GM12892 (cell line): ENCODE data around the gene PLCH1.
"Not testable (repeated sequence)": the region's sequence is repeated elsewhere in the genome, so short reads cannot be mapped to it uniquely, and the experiment has no call there.

Source experiments
- DNase-seq: peaks from one replicate; pipeline ENCODE4 v3.0.0; 2011; ENCODE audit not compliant: insufficient read length
- FAIRE-seq: peaks from 2 replicates; lab custom pipeline; 2011; peaks lifted over from hg19 to GRCh38; lab: Jason Lieb, UNC
- POLR2A ChIP-seq: IDR thresholded peaks from 2 replicates; pipeline ENCODE4 v1.6.1; 2011; ENCODE audit warnings: low read depth, low read length, control low read depth
- POLR2AphosphoS5 ChIP-seq: IDR thresholded peaks from 2 replicates; pipeline ENCODE4 v1.6.1; 2011; ENCODE audit warnings: low read depth, low read length, control low read depth
- TAF1 ChIP-seq: IDR thresholded peaks from 2 replicates; pipeline ENCODE4 v1.6.1; 2011; ENCODE audit warnings: low read depth, mild to moderate bottlenecking, control low read depth, low read length, borderline replicate concordance

The PLCH1 gene

DNA sequence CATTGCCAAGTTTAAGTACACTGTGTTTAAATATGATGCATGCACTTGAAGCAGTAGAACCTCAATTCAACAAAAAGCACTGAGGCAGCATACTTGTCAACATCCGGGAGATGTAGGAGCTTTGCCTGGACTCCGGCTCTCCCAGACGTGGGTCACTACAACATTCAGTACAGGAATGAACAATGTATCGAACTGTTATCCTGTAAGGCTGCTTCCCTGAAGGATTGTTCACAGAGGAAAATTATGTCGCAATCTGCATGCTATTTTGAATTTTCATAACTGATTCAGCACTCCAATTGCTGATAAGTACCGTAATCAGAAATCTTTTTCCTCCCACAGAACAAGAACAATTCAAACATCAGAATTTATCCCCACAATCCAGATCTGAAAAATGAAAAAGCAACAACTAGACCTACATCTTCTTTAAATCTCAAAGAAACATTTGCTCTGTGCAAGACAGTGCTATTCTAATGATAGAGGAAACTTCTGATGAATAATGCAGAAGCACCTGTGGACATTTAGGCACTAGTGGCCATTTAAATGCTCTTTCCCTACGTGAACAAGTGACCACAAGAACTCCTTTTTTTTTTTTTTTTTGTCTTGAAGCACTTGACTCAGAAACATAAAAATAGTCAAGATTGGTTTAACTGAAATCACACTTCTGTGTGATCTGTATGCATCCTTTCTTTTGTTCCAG, 113.4 kb downstream of the PLCH1 start:
- DNase-seq (no peak), FAIRE-seq (no peak)
- TF ChIP-seq POLR2AphosphoS5, result no peak
- TF ChIP-seq TAF1, result no peak
- TF ChIP-seq POLR2A, result no peak

DNA sequence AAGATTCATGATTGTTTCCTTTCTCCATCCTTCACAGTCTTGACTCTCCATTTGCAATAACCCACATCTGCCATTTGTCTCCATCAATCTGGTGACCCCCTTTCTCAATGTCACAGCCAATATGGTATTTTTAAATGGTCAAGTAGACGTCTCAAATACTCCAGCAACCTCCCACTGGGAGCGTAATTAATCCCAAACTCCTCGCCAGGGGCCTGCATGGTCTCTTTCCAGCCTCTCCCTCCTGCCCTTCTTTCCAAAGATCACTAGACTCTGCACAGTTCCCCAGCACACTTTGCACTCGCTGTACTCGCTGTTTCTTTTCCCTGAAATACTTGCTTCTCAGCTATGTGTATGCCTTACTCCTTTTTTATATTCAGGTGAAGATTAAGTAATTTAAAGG, 115.3 kb downstream of the PLCH1 start:
- no peak for TF ChIP-seq TAF1
- TF ChIP-seq POLR2A, result no peak
- no peak for TF ChIP-seq POLR2AphosphoS5
- no peak for DNase-seq
- FAIRE-seq, result no peak

DNA sequence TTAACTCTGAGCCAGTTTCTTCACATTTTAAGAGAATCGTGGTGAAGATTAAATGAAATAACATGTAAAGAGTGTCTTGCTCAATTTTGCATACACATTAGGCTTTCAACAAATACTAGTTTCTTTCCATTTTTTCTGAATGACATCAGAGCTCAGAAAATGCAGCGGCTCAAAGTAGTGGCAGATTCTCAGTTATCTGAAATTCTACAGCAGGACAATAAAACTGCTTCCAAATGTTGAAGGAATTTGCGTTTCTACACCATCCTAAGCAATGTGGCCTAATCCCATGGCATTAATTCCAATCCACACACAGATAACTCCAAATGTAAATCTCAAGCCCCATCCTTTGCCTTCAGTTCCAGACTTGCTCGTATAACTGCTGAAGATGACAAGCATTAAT, 115.8 kb downstream of the PLCH1 start:
- TF ChIP-seq POLR2AphosphoS5, result no peak
- no peak for TF ChIP-seq POLR2A
- no peak for TF ChIP-seq TAF1
- no peak for DNase-seq
- no peak for FAIRE-seq

DNA sequence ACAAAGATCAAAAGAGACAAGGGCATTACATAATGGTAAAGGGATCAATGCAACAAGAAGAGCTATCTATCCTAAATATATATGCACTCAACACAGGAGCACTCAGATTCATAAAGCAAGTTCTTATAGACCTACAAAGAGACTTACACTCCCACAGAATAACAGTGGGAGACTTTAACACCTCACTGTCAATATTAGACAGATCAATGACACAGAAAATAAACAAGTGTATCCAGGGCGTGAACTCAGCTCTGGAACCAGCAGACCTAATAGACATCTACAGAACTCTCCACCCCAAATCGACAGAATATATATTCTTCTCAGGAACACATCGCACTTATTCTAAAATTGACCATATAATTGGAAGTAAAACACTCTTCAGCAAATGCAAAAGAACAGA, 122.2 kb downstream of the PLCH1 start:
- DNase-seq, FAIRE-seq: not testable (repeated sequence)

DNA sequence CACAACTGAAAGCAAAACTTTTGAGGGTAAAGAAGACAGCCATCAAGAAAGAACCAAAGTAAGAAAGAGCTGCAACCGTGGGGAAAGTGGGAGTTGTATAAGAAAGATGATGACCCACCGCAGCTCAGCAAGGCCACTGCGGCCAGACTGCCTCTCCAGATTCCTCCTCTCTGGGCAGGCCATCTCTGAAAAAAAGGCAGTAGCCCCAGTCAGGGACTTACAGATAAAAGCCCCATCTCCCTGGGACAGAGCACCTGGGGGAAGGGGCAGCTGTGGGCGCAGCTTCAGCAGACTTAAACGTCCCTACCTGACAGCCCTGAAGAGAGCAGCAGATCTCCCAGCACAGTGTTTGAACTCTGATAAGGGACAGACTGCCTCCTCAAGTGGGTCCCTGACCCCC, 124.3 kb downstream of the PLCH1 start:
- DNase-seq, FAIRE-seq: not testable (repeated sequence)

DNA sequence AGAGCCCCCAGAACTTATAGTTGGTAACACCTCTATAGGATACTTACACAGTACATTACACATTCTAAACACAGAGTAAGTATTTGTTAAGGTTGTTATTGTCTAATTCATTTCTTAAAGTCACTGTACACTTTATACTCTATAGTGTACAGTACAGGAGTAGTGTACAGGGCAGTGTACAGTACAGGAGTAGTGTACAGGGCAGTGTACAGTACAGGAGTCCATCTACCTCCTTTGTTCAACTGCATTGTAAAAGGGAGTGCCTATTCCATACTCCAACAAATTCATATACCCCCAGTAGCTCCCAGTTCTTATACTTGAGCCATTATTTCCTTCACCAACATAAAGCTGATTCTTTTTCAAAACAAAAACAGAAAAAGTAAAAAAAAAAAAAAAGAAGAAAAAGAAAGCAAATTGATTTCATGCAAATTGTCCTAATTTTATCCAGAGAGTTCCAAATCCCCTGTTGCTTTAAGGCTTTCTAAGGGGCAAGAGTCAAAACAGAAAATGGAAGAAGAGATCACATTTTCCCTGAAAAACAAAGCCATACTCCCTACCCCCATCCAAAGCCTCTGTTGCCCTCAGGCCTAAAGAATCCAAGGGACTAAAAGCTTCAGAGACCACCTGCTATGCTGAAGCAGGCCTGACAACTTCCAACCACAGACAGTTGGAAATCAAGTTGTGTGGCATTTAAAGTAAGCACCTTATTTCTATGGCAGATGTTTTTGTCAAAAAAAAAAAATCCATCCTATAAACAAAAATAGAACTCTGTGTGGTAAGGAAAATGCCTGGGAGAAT, 125.6 kb downstream of the PLCH1 start:
- DNase-seq, result no peak
- TF ChIP-seq POLR2AphosphoS5 (no peak), POLR2A (no peak), TAF1 (no peak)
- no peak for FAIRE-seq

DNA sequence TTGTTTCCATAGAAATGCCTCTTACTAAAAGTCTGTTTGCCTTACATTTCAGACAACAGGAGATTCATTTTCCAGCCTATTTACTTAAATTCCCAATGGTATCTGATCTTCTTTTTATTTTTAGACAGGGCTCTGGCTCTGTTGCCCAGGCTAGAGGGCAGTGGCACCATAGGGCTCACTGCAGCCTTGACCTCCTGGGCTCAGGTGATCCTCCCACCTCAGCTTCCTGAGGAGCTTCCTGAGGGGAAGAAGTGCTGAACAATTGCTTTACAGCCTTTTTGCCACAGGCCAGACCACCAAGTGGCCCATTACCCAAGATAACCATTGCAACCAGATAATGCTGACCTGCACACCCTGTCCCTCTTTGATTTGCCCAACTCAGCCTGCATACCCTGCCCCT, 126.3 kb downstream of the PLCH1 start:
- FAIRE-seq (no peak), DNase-seq (no peak)
- TF ChIP-seq TAF1 (no peak), POLR2A (no peak)

DNA sequence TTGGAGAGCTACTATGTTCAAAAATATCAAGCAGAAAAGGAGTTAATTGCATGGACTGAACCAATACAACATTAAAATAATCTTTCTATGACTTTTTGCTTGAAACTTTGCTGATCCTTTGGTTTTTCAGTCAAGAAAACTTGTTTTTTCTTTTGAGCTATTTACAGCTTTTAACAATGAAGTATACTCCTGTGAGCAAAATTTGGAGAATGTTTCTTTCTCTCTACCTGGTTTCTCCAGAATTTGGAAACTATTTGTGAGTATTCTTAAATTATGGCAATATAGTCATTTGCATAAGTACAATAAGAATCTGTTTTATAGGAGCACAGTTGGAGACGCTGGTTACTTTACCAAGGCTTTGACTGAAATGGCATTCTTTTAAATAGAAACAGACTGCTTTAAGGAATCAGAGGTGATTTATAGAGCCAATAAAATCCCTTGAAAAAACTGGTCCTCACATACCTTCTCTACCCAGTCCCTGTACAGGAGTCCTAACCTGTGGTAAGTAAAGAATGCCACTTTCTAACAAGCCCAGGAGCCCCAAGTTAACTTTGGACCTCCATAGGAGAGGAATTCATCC, 127.4 kb downstream of the PLCH1 start:
- FAIRE-seq, result no peak
- TF ChIP-seq POLR2AphosphoS5 (no peak), TAF1 (no peak), POLR2A (no peak)
- no peak for DNase-seq

DNA sequence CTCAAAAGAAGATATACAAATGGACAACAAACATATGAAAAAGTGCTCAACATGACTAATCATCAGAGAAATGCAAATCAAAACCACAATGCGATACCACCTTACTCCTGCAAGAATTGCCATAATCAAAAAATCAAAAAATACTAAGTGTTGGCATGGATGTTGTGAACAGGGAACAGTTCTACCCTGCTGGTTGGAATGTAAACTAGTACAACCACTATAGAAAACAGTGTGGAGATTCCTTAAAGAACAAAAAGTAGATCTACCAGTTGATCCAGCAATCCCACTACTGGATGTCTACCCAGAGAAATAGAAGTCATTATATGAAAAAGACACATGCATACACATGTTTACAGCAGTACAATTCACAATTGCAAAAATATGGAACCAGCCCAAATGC, 129.7 kb downstream of the PLCH1 start:
- FAIRE-seq, DNase-seq: not testable (repeated sequence)

DNA sequence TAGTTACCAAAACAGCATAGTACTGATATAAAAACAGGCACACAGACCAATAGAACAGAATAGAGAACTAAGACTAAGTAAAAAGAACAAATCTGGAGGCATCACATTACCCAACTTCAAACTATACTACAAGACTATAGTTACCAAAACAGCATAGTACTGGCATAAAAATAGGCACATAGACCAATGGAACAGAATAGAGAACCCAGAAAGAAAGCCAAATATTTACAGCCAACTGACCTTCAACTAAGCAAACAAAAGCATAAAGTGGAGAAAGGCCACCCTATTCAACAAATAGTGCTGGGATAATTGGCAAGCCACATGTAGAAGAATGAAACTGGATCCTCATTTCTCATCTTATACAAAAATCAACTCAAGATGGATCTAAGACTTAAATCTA, 130.5 kb downstream of the PLCH1 start:
- not testable (repeated sequence) for DNase-seq, FAIRE-seq

DNA sequence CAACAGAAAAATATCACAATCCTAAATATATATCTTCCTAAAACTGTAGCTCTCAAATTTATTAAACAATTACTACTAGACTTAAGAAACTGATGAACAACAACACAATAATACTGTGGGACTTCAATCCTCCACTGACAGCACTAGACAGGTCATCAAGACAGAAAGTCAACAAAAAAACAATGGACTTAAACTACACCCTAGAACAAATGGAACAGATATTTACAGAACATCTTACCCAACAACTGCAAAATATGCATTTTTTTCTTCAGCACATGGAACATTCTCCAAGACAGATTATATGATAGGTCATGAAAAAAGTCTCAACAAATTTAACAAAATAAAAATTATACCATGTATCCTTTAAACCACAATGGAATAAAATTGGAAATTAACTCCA, 133.4 kb downstream of the PLCH1 start:
- TF ChIP-seq POLR2A, result no peak
- TF ChIP-seq POLR2AphosphoS5, result no peak
- no peak for TF ChIP-seq TAF1
- DNase-seq (no peak), FAIRE-seq (no peak)

DNA sequence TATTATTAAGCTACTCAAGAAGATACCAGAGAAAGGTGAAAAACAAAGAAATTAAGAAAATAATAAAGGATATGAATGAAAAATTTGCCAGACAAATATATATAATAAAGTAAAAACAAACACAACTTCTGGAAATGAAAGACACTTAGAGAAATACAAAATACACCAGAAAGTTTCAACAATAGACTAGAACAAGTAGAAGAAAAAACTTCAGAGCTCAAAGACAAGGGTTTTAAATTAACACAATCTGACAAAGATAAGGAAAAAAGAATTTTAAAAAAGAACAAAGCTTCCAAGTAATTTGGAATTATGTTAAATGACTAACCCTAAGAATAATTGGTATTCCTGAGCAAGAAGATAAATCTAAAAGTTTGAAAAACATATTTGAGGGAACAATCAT, 135.3 kb downstream of the PLCH1 start:
- TF ChIP-seq POLR2A (no peak), POLR2AphosphoS5 (no peak), TAF1 (no peak)
- no peak for FAIRE-seq
- DNase-seq, result no peak
